IgD-negative memory B cell (primary cell): ENCODE results near the gene DIPK1B. TPM values are rescaled to one million over a fixed set of nuclear protein-coding genes. Genes with fewer than 3 reads are reported as not detected.
"Not testable (repeated sequence)": the region's sequence is repeated elsewhere in the genome, so short reads cannot be mapped to it uniquely, and the experiment has no call there.

Experiments used
- H3K27ac Mint-ChIP-seq, 3 donors: one replicate each; pipeline ENCODE4 v1.8.0; 2020 to 2022; ENCODE audit warnings: mild to moderate bottlenecking in 3 of 3, mixed read lengths in 3 of 3, moderate library complexity in 1 of 3
- H3K27me3 Mint-ChIP-seq: one replicate; pipeline ENCODE4 v1.8.0; 2021; ENCODE audit warnings: mixed read lengths
- H3K36me3 Mint-ChIP-seq: one replicate; pipeline ENCODE4 v1.8.0; 2020; ENCODE audit warnings: mild to moderate bottlenecking, mixed read lengths
- H3K4me1 Mint-ChIP-seq, 3 donors: one replicate each; pipeline ENCODE4 v1.8.0; 2020 to 2022; ENCODE audit warnings: mixed read lengths in 3 of 3, mild to moderate bottlenecking in 1 of 3
- H3K4me3 Mint-ChIP-seq, 4 donors: one replicate each; pipeline ENCODE4 v1.8.0; 2020 to 2022; ENCODE audit warnings: mild to moderate bottlenecking in 4 of 4, mixed read lengths in 4 of 4, moderate library complexity in 3 of 4
- H3K9me3 Mint-ChIP-seq, 3 donors: one replicate each; pipeline ENCODE4 v1.8.0; 2020 to 2021; ENCODE audit warnings: mixed read lengths in 3 of 3, mild to moderate bottlenecking in 1 of 3
- polyA plus RNA-seq: library from polyadenylated mRNA; unstranded; fragments of 300-500 nt; fragmentation: Illumina TruSeq; gene quantifications from one replicate; pipeline ENCODE4 v1.2.3, GENCODE V29; 2021

DIPK1B gene
- polyA plus RNA-seq, 1 donor from 2014 or later, result 0.90 TPM

DNA sequence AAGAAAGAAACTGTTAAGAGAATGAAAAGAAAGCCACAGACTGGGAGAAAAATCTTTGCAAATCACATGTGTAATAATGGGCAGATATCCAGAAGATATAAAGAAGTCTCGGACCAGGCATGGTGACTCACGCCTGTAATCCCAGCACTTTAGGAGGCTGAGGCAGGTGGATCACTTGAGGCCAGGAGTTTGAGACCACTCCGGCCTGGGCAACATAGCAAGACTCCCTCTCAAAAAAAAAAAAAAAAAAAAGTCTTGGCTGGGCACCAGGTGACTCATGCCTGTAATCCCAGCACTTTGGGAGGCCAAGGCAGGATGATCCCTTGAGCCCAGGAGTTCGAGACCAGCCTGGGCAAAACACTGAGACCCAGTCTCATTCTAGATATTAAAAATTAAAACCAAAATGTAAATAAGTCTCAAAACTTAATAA lies 1.1 kb upstream of the DIPK1B start:
- H3K4me3 Mint-ChIP-seq, result peak overlapping the region; percentile 16 to 91 (median 76)

DNA sequence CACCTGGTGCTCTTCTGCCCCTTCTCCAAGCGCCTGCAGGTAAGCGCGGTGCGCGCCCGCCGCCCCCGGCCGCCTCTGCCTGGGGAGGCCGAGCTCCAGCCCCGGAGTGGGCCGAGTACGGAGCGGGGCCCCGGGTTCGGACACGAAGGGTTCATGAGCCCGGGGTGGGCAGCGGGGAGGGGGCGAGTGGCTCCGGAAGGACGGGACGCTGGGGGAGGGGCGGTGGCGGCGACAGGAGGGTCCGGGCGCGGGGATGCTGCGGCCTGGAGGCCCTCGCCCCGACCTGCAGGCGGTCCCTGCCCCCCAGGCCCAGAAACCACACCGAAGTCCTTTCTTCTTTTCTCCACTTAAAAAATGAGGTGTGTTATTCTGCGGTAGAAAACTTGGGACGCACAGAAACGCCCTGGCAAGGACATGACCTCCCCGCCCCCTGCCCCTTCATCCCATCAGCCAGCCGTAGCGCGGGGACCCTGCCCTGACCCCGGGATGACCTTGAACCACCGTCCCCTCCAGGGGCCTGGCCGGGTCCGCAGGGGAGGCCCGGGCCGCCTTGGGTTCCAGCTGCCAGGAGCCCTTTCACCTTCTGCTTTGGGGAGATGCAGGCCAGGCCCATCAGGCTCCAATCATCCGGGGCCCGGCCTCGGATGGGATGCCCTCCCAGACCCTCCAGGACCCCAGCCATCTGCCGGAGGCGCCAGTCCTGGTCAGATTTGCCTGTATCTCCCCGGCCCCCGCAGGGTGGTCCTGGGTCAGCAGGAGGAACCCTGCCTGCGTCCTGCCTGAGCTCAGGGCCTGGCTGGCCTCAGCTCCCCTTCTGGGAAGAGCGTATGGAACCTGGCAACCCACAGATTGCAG lies 545 bp downstream of the DIPK1B start:
- Mint-ChIP-seq H3K4me1 (peaks cover 0 to 5% (median 0%) of the 10 kb centered on the region in 3 donors), H3K27me3 (peaks cover 31% of the 10 kb centered on the region), H3K36me3 (no peaks in the 10 kb centered on the region), H3K4me3 (peak overlapping the region in 1 of 4 donors; percentile 33), H3K27ac (no peak overlapping the region), H3K9me3 (no peaks in the 10 kb centered on the region)

More for the DNA sequence above, 1.1 kb upstream of the DIPK1B start:
- H3K36me3 Mint-ChIP-seq, H3K9me3 Mint-ChIP-seq, H3K4me1 Mint-ChIP-seq: not testable (repeated sequence)
- Mint-ChIP-seq H3K27me3 (peaks cover 31% of the 10 kb centered on the region), H3K27ac (peak overlapping the region in 1 of 3 donors; percentile 21)

DNA sequence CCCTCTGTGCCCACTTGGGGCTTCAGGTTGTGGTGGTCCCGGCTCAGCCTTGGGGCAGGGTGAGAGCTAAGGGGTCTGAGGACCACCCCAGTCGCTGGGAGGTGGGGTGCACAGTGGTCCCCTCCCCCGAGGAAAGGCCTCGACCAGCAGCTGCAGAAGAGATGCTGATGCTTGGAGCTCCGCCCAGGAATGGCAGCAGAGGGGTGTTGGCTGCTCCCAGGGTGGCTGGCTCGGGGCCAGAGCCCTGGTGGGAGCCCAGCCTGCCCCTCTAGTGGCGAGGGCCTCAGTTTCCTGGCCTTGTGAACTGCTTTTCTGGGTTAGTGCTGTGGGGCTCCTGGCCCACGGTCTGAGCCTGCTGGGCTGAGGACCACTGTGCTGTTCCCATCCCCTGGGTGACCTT lies 1.2 kb downstream of the DIPK1B start:
- Mint-ChIP-seq H3K4me1 (peaks cover 0 to 7% (median 2%) of the 10 kb centered on the region in 3 donors), H3K9me3 (no peaks in the 10 kb centered on the region), H3K36me3 (no peaks in the 10 kb centered on the region), H3K27ac (no peak overlapping the region), H3K4me3 (peak overlapping the region in 1 of 4 donors; percentile 33), H3K27me3 (peaks cover 31% of the 10 kb centered on the region)

DNA sequence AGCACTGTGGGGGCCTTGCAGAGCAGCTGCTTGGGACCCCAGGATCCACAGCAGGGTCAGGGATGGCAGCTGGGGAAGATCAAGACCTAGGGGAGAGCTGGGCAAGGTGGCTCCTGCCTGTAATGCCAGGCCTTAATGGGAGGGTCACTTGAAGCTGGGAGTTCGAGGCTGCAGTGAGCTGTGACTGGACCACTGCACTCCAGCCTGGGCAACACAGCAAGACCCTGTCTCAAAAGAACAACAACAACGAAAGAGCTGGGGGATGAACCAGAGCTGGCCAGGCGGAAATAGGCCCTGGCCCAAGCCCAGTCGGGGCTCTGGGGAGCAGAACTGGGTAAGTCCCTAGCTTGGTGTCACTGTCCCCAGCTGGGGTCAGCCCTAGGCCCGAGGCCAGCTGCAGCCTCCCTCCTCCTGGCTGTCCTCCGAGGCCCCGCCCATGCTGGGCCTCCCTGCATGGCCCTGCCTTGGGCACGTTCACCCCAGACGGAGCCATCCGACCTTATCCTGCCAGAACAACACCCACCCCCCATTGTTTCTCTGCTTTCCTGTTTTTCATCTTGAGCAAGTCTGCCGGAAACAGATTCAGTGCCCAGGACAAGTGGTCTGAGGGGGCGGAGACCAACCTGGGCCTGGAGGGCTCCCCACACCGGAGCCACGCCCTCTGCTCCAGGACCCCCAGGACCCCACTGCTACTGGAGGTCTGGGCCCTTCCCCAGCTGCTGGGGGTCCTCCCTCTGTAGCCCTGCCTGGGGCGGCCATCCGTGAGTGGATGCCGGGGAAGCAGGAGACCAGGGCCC lies 1.9 kb downstream of the DIPK1B start:
- H3K9me3 Mint-ChIP-seq, result no peaks in the 10 kb centered on the region

DNA sequence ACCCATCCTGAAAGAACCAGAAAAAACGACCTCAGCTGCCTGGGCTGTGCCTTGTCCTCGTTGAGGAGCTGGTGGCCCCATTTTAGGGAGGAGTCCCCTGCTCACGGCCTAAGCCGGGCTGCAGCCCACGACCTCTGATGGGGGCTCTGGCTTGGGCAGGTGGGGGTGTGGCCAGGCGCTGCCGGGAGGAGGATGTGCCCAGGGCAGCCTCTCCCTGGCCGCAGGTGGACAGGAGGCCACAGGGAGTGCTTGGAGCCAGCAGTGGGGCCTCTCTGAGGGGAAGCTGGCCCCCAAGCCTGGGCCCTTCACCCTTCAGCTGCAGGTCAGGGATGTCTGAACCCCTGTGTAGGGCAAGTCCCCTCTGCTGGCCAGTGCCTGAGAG lies 2.5 kb downstream of the DIPK1B start:
- Mint-ChIP-seq H3K36me3 (no peaks in the 10 kb centered on the region), H3K4me1 (peaks cover 0 to 8% (median 7%) of the 10 kb centered on the region in 3 donors), H3K27me3 (peaks cover 30% of the 10 kb centered on the region), H3K4me3 (no peak overlapping the region), H3K27ac (no peak overlapping the region), H3K9me3 (no peaks in the 10 kb centered on the region)

More for the DNA sequence above, 1.9 kb downstream of the DIPK1B start:
- H3K4me3 Mint-ChIP-seq, result peak overlapping the region in 1 of 4 donors; percentile 52
- H3K27ac Mint-ChIP-seq, result no peak overlapping the region
- H3K4me1 Mint-ChIP-seq, result peaks cover 0 to 8% (median 6%) of the 10 kb centered on the region in 3 donors
- H3K36me3 Mint-ChIP-seq, result no peaks in the 10 kb centered on the region
- H3K27me3 Mint-ChIP-seq, result peaks cover 31% of the 10 kb centered on the region

DNA sequence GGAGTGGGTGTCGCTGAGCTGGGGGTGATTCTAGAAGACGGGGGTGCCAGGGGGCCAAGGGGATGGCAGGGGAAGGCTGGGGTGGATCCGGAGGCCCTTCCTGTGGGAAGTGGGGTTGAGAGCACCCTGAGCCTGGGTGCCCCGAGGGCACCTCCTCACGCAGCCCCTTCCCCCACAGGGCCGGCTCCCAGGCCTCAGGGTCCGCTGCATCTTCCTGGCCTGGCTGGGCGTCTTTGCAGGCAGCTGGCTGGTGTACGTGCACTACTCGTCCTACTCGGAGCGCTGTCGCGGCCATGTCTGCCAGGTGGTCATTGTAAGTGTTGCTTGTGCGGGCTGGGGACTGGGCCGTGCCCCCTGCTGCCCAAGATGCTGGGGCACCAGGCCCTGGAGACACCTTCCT lies 5.0 kb downstream of the DIPK1B start:
- Mint-ChIP-seq H3K27ac (no peak overlapping the region), H3K4me3 (no peak overlapping the region), H3K9me3 (no peaks in the 10 kb centered on the region), H3K4me1 (peaks cover 0 to 10% (median 5%) of the 10 kb centered on the region in 3 donors), H3K27me3 (peaks cover 12% of the 10 kb centered on the region), H3K36me3 (no peaks in the 10 kb centered on the region)

DNA sequence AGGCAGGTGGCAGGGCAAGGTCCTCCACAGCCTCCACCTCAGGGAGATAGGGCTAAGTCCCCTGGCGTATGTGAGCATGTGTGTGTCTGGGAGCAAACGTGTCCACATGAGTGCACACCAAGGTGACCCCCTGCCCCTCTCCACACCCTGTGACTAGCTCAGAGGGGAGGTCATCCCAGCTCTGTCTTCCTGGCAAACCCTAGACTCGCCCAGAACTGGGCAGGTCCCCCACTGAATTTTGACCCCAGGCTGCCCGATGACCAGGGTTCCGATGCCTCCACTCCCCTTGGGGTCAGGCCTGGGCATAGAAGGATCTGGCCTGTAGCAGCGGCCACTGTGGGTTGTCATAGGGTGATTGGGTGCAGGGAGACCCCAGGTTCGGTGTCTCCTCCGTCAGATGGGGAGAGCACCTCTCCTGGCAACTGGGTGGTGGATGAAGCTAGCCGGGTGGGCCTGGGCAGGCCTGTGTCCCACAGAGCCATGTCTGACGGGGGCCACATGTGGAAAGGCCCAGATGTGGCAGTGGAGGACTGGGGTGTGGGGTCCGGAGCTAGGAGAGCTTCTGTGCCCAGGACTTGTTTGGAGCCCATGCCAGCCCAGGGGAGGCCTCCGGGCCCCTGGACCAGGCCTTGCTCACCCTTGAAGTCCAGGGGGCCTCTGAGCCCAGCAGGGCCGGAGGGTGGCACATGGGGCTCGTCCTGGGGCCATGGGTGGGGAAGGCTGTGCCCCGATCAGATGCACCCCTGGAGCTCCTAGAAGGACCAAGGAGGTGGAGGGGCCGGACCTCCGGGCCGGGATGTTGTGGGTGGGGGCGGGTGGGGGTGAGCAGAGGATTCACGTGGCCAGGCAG lies 6.2 kb downstream of the DIPK1B start:
- Mint-ChIP-seq H3K4me1 (peaks cover 0 to 11% (median 5%) of the 10 kb centered on the region in 3 donors), H3K36me3 (no peaks in the 10 kb centered on the region), H3K9me3 (no peaks in the 10 kb centered on the region), H3K27me3 (peaks cover 12% of the 10 kb centered on the region), H3K27ac (no peak overlapping the region), H3K4me3 (peak overlapping the region in 1 of 4 donors; percentile 31)

DNA sequence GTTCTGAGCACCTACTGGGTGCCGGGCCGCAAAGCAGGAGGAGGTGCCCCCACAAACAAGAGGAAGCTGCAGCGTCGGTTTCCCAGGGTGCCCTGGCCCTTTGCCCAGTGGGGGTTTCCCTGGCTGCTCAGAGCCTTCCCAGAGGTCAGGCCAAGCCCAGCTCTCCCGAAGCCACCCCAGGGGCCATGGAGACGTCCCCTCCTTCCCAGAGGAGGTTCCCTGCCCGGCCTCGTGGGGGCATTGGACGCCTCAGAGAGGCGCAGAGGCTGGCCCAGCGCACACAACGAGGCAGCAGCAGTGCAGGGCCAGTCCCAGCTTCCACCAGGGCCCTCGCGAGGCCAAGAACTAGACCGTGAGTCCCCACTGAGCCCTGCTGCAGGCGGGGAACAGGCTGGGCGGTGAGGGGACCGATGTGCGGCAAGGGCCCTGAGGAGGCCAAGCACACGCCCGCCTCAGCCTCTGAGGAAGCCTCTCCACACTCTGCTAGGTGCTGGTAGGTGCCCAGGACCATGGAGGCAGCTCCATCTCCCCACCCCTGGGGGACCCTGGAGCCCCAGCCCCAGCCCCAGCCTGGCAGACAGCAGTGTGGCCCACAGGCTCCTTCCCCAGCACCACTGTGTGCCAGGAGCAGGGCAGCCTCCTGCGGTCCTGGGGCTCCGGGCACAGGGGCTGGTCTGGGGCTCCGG lies 7.0 kb downstream of the DIPK1B start:
- no peaks in the 10 kb centered on the region for H3K36me3 Mint-ChIP-seq
- H3K27me3 Mint-ChIP-seq, result peaks cover 6% of the 10 kb centered on the region
- peaks cover 2 to 14% (median 7%) of the 10 kb centered on the region in 3 donors for H3K4me1 Mint-ChIP-seq
- H3K9me3 Mint-ChIP-seq, result no peaks in the 10 kb centered on the region
- H3K4me3 Mint-ChIP-seq, result peak overlapping the region in 2 of 4 donors; percentile 9 to 65
- no peak overlapping the region for H3K27ac Mint-ChIP-seq

DNA sequence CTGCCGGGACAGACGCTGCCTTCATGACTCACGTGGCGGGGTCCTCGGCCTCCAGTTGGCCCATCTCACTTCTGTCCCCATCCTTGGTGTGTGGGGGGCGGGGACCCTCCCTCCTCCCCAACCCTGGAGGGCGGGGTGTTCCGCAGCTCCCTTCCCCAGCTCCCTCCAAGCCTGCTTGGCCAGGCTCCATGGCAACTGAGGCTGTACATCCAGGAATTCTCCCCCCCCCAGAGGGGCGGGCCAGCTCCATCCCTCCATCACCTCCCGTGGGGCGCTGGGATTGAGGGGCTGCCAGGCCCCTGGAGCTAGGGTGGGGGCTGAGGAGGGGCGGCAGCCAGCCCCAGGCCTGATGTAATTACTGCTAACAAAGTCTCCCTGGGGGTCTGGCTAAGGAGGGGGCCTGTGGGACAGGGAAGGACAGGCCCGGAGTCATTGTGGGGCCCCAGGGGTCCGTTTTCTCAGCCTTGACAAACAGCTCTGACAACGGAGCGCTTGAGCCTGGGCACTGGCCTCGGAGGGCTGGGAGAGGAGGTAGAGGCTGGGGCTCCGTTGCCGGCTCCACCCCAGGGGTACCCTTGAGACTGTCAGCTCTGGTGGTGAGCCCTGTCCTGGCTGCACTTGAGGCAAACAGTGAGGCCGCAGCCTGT lies 8.0 kb downstream of the DIPK1B start:
- Mint-ChIP-seq H3K9me3 (no peaks in the 10 kb centered on the region), H3K36me3 (no peaks in the 10 kb centered on the region), H3K4me1 (peaks cover 4 to 15% (median 5%) of the 10 kb centered on the region in 3 donors), H3K27me3 (peaks cover 5% of the 10 kb centered on the region), H3K4me3 (peak overlapping the region in 1 of 4 donors; percentile 70), H3K27ac (no peak overlapping the region)

DNA sequence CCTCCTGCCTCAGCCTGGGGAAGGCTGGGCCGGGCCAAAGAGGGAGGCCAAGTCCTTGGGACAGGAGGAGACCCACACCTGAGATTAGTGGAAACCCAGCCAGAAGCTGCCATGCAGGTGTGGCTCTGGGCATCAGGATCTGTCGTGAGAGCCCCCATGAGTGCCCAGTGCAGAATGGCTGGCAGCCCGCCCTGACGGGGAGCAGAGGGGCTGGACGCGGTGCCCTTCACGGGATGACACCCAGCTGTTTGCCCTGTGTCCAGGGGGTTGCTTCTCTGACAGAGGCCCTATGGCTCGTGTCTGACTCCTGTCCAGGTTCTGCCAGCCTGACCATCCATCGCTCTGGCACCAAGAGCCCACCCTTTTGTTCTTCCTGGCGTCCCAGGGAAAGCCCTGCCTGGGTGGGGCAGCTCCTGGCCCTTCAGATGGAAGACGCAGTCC lies 8.5 kb downstream of the DIPK1B start:
- Mint-ChIP-seq H3K27me3 (peaks cover 1% of the 10 kb centered on the region), H3K9me3 (no peaks in the 10 kb centered on the region), H3K4me1 (peaks cover 4 to 17% (median 5%) of the 10 kb centered on the region in 3 donors), H3K27ac (peak overlapping the region; percentile 46 to 63 (median 53)), H3K36me3 (no peaks in the 10 kb centered on the region), H3K4me3 (peak overlapping the region in 1 of 4 donors; percentile 54)

DNA sequence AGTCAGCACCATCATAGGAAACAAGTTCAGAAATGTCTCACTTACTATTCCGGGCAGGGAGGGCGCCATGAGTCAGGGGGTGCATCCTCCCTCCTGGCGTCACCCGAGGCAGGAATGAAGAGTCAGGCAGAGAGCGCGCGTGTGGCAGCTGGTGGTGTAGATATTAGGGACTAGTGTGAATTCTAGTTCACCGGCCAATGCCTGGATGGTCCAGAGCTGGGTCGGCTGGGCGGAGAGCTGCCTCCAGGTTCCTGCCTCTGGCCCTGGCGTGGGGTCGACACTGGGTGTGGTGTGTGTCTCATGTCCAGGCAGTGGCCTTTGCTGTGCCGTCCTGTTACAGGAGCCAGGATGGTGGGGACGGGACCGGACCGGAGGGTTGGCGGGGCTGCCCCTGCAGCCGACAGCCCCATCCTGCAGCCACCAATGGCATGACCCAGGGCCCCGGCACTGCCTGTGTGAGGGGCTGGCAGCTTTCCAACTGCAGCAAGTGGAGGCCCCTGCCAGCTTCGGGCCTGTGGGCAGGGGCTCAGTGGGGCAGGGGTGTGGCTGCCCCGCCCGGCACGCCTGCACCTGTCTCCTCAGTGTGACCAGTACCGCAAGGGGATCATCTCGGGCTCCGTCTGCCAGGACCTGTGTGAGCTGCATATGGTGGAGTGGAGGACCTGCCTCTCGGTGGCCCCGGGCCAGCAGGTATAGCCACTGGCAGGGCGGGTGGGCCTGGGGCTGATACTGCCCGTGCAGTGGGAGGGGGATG lies 9.1 kb downstream of the DIPK1B start:
- H3K36me3 Mint-ChIP-seq, result peaks cover 2% of the 10 kb centered on the region
- peak overlapping the region; percentile 46 to 63 (median 53) for H3K27ac Mint-ChIP-seq
- peaks cover 7 to 23% (median 7%) of the 10 kb centered on the region in 3 donors for H3K4me1 Mint-ChIP-seq
- H3K27me3 Mint-ChIP-seq, result no peaks in the 10 kb centered on the region
- peak overlapping the region in 1 of 4 donors; percentile 54 for H3K4me3 Mint-ChIP-seq
- H3K9me3 Mint-ChIP-seq, result no peaks in the 10 kb centered on the region

DNA sequence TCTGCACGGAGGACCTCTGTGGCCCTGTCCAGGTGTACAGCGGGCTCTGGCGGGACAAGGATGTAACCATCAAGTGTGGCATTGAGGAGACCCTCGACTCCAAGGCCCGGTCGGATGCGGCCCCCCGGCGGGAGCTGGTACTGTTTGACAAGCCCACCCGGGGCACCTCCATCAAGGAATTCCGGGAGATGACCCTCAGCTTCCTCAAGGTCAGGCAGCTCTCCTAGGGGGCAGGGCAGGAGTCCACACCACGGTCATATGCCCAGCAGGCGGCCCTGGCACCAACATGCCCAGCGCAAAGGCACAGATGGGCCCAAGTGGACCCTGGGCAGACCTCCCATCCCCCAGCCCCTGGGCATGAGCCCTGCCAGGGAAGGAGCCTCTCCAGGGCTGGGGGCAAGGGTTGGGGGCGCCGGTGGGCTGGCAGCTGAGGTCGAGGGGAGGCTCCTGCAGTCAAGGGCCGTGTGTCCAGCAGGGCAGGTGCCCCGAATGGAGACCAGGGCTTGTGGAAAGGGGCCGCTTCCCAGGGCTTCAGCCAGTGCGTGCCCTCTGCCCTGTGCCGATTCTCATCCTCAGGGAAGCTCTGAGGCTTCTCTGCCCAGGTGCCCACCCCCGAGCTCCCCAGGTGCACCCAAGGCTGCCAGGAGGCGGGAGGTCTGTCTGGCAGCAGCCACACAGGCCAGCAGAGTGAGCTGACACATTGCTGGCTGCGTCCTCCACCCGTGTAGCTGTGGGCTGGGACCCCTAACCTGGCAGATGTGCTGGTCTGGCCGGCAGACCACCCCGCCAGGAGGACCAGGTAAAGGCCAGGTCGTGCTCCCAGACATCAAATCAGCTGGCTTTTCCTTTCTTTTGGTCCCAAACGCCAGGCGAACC lies 10.0 kb downstream of the DIPK1B start:
- peaks cover 12 to 28% (median 13%) of the 10 kb centered on the region in 3 donors for H3K4me1 Mint-ChIP-seq
- no peak overlapping the region for H3K27ac Mint-ChIP-seq
- peaks cover 3% of the 10 kb centered on the region for H3K36me3 Mint-ChIP-seq
- H3K9me3 Mint-ChIP-seq, result no peaks in the 10 kb centered on the region
- no peaks in the 10 kb centered on the region for H3K27me3 Mint-ChIP-seq
- no peak overlapping the region for H3K4me3 Mint-ChIP-seq
